HEK293 (cell line): ENCODE results near the gene MYL9.

ENCODE experiments used
- ELK4 ChIP-seq: IDR thresholded peaks from 2 replicates; pipeline ENCODE4 v1.6.1; 2011; ENCODE audit warnings: mild to moderate bottlenecking, low read depth, low read length, borderline replicate concordance
- FEZF1 ChIP-seq: fragments of 450-650 bp; formaldehyde crosslinking; IDR thresholded peaks from 2 replicates; pipeline ENCODE4 v1.5.1; 2016; ENCODE audit warnings: missing biosample characterization, missing genetic modification characterization
- GLIS1 ChIP-seq: fragments of 450-650 bp; formaldehyde crosslinking; IDR thresholded peaks from 2 replicates; pipeline ENCODE4 v1.5.1; 2016; ENCODE audit warnings: missing biosample characterization, missing genetic modification characterization
- IKZF3 ChIP-seq: fragments of 450-650 bp; IDR thresholded peaks from 2 replicates; pipeline ENCODE4 v1.5.0; 2018; ENCODE audit warnings: missing biosample characterization, mild to moderate bottlenecking, missing genetic modification characterization, moderate library complexity
- INSM2 ChIP-seq: fragments of 450-650 bp; formaldehyde crosslinking; IDR thresholded peaks from 2 replicates; pipeline ENCODE4 v1.5.1; 2016; ENCODE audit warnings: missing biosample characterization, missing genetic modification characterization
- SCRT2 ChIP-seq: fragments of 450-650 bp; formaldehyde crosslinking; IDR thresholded peaks from 2 replicates; pipeline ENCODE4 v1.5.1; 2016; ENCODE audit warnings: missing biosample characterization, missing genetic modification characterization
- TRIM28 ChIP-seq: IDR thresholded peaks from 2 replicates; pipeline ENCODE4 v1.6.1; 2011; ENCODE audit warnings: low read length, control low read depth, borderline replicate concordance
- ZFP69B ChIP-seq: fragments of 450-650 bp; formaldehyde crosslinking; IDR thresholded peaks from 2 replicates; pipeline ENCODE4 v1.5.1; 2016; ENCODE audit warnings: missing biosample characterization, missing genetic modification characterization
- ZIC2 ChIP-seq: fragments of 450-650 bp; formaldehyde crosslinking; IDR thresholded peaks from 2 replicates; pipeline ENCODE4 v1.5.1; 2016; ENCODE audit warnings: missing biosample characterization, missing genetic modification characterization
- ZNF138 ChIP-seq: fragments of 450-650 bp; formaldehyde crosslinking; IDR thresholded peaks from 2 replicates; pipeline ENCODE4 v1.5.1; 2016; ENCODE audit warnings: missing biosample characterization, missing genetic modification characterization, borderline replicate concordance
- ZNF140 ChIP-seq: fragments of 450-650 bp; formaldehyde crosslinking; IDR thresholded peaks from 2 replicates; pipeline ENCODE4 v1.5.1; 2016; ENCODE audit warnings: missing biosample characterization, missing genetic modification characterization
- ZNF157 ChIP-seq: fragments of 450-650 bp; formaldehyde crosslinking; IDR thresholded peaks from 2 replicates; pipeline ENCODE4 v1.5.1; 2016; ENCODE audit warnings: missing biosample characterization, missing genetic modification characterization
- ZNF266 ChIP-seq: fragments of 450-650 bp; formaldehyde crosslinking; IDR thresholded peaks from 2 replicates; pipeline ENCODE4 v1.5.1; 2016; ENCODE audit warnings: missing biosample characterization, missing genetic modification characterization, low read depth
- ZNF362 ChIP-seq: fragments of 450-650 bp; formaldehyde crosslinking; IDR thresholded peaks from 2 replicates; pipeline ENCODE4 v1.5.1; 2016; ENCODE audit warnings: missing biosample characterization, missing genetic modification characterization
- ZNF366 ChIP-seq: fragments of 450-650 bp; formaldehyde crosslinking; conservative IDR thresholded peaks from 2 replicates; pipeline ENCODE4 v1.5.1; 2016; ENCODE audit warnings: missing biosample characterization, missing genetic modification characterization
- ZNF416 ChIP-seq: fragments of 450-650 bp; formaldehyde crosslinking; IDR thresholded peaks from 2 replicates; pipeline ENCODE4 v1.5.1; 2016; ENCODE audit warnings: missing biosample characterization, missing genetic modification characterization
- ZNF529 ChIP-seq: fragments of 450-650 bp; formaldehyde crosslinking; IDR thresholded peaks from 2 replicates; pipeline ENCODE4 v1.5.1; 2017; ENCODE audit warnings: missing genetic modification characterization, missing biosample characterization; ENCODE audit not compliant: insufficient replicate concordance
- ZNF530 ChIP-seq: fragments of 450-650 bp; formaldehyde crosslinking; IDR thresholded peaks from 2 replicates; pipeline ENCODE4 v1.5.1; 2016; ENCODE audit warnings: low read depth, missing biosample characterization, missing genetic modification characterization
- ZNF544 ChIP-seq: fragments of 450-650 bp; formaldehyde crosslinking; IDR thresholded peaks from 2 replicates; pipeline ENCODE4 v1.5.0; 2017; ENCODE audit warnings: missing biosample characterization, missing genetic modification characterization
- ZNF585B ChIP-seq: fragments of 450-650 bp; formaldehyde crosslinking; IDR thresholded peaks from 2 replicates; pipeline ENCODE4 v1.5.1; 2016; ENCODE audit warnings: missing biosample characterization, missing genetic modification characterization
- ZNF654 ChIP-seq: fragments of 450-650 bp; formaldehyde crosslinking; IDR thresholded peaks from 2 replicates; pipeline ENCODE4 v1.5.1; 2016; ENCODE audit warnings: low read depth, missing biosample characterization, missing genetic modification characterization
- ZNF658 ChIP-seq: fragments of 450-650 bp; formaldehyde crosslinking; IDR thresholded peaks from 2 replicates; pipeline ENCODE4; 2016; ENCODE audit warnings: missing biosample characterization, missing genetic modification characterization
- ZNF677 ChIP-seq: fragments of 450-650 bp; IDR thresholded peaks from 2 replicates; pipeline ENCODE4 v1.5.0; 2018; ENCODE audit warnings: missing biosample characterization, mild to moderate bottlenecking, missing genetic modification characterization, moderate library complexity
- ZNF777 ChIP-seq: fragments of 450-650 bp; formaldehyde crosslinking; IDR thresholded peaks from 2 replicates; pipeline ENCODE4 v1.5.1; 2017; ENCODE audit warnings: missing biosample characterization, missing genetic modification characterization, borderline replicate concordance
- ZNF837 ChIP-seq: fragments of 450-650 bp; formaldehyde crosslinking; IDR thresholded peaks from 2 replicates; pipeline ENCODE4 v1.5.1; 2016; ENCODE audit warnings: missing biosample characterization, missing genetic modification characterization
- TF ChIP-seq, protein P1 (sequence below): fragments of 450-650 bp; formaldehyde crosslinking; IDR thresholded peaks from 2 replicates; pipeline ENCODE4 v1.5.1; 2016; ENCODE audit warnings: missing biosample characterization, missing genetic modification characterization
- TF ChIP-seq, protein P2 (sequence below): fragments of 450-650 bp; formaldehyde crosslinking; IDR thresholded peaks from 2 replicates; pipeline ENCODE4 v1.5.1; 2017; ENCODE audit warnings: missing biosample characterization, missing genetic modification characterization
- TF ChIP-seq, protein P3 (sequence below): fragments of 450-650 bp; formaldehyde crosslinking; IDR thresholded peaks from 2 replicates; pipeline ENCODE4 v1.5.1; 2016; ENCODE audit warnings: missing biosample characterization, missing genetic modification characterization

Gene MYL9

DNA sequence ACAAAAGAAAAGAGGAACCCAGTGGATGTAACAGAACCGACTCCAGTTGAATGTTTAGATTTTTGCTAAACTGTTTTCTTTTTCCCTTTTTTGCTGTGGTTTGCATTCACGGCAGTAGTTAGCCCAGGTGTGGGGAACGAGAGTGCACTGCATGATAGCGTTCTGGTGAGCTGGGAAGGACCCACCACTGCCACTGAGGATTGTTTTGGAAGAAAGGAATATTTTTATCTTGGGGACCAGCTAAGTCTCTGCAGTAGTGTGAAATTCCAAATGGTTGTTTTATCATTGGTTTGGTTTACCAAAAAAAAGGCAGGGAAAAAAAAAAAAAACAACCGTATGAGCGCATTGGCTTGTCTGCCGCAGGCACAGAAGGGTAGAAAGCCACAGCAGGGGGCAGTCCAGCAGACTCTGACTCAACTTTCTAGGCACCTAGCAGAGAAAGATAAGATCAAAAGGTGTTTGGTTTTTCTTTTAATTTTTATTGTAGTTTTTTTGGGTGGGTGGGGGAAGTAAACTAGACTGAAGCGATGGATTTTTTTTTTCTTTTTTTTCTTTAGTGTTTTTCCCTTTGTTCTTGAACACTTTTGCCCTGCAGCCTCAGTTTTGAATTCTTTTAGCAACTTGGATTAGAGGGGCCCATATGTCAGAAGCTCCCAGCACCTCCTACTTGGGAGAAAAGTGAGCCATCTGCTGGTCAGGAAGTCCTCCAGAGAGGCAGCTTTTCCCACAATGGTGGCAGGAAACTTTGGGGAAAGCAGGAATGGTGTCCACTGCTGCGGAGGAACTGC lies 50.7 kb downstream of the MYL9 start (continued):
- TF ChIP-seq, protein P1, sequence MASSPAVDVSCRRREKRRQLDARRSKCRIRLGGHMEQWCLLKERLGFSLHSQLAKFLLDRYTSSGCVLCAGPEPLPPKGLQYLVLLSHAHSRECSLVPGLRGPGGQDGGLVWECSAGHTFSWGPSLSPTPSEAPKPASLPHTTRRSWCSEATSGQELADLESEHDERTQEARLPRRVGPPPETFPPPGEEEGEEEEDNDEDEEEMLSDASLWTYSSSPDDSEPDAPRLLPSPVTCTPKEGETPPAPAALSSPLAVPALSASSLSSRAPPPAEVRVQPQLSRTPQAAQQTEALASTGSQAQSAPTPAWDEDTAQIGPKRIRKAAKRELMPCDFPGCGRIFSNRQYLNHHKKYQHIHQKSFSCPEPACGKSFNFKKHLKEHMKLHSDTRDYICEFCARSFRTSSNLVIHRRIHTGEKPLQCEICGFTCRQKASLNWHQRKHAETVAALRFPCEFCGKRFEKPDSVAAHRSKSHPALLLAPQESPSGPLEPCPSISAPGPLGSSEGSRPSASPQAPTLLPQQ = peak; percentile 70; the same call in 1 of the 2 replicates
- TF ChIP-seq ZNF585B (tag by site-specific recombination) (no peak), ZNF677 (tag by site-specific recombination) (no peak), TRIM28 (no peak), ZIC2 (peak; percentile 50), ZNF362 (tag by site-specific recombination) (0 out of 2 replicates have a peak, but pooled peaks have one; percentile 31), ZNF266 (tag by site-specific recombination) (no peak), ZNF138 (tag by site-specific recombination) (no peak), ZNF658 (tag by site-specific recombination) (no peak), ZNF416 (tag by site-specific recombination) (no peak), ZNF157 (no peak), ZNF654 (tag by site-specific recombination) (peak; percentile 39), ZNF837 (tag by site-specific recombination) (no peak), ZNF530 (tag by site-specific recombination) (no peak), ZNF529 (tag by site-specific recombination) (peak; percentile 27), ZNF366 (tag by site-specific recombination) (0 out of 2 replicates have a peak, but pooled peaks have one; percentile 34), GLIS1 (tag by site-specific recombination) (peak; percentile 87), ZNF544 (tag by site-specific recombination) (no peak), ZNF777 (tag by site-specific recombination) (no peak), ZFP69B (0 out of 2 replicates have a peak, but pooled peaks have one; percentile 39), FEZF1 (tag by site-specific recombination) (peak; percentile 88), ZNF140 (tag by site-specific recombination) (no peak), INSM2 (tag by site-specific recombination) (no peak), SCRT2 (tag by site-specific recombination) (no peak), IKZF3 (tag by site-specific recombination) (peak; percentile 73), ELK4 (no peak)
- TF ChIP-seq, protein P2, sequence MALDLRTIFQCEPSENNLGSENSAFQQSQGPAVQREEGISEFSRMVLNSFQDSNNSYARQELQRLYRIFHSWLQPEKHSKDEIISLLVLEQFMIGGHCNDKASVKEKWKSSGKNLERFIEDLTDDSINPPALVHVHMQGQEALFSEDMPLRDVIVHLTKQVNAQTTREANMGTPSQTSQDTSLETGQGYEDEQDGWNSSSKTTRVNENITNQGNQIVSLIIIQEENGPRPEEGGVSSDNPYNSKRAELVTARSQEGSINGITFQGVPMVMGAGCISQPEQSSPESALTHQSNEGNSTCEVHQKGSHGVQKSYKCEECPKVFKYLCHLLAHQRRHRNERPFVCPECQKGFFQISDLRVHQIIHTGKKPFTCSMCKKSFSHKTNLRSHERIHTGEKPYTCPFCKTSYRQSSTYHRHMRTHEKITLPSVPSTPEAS (tag by site-specific recombination) = no peak
- TF ChIP-seq, protein P3, sequence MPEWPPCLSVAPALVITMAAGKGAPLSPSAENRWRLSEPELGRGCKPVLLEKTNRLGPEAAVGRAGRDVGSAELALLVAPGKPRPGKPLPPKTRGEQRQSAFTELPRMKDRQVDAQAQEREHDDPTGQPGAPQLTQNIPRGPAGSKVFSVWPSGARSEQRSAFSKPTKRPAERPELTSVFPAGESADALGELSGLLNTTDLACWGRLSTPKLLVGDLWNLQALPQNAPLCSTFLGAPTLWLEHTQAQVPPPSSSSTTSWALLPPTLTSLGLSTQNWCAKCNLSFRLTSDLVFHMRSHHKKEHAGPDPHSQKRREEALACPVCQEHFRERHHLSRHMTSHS (tag by site-specific recombination) = no peak
